Measurements from ENCODE around the gene NDRG2.

Gene NDRG2

DNA sequence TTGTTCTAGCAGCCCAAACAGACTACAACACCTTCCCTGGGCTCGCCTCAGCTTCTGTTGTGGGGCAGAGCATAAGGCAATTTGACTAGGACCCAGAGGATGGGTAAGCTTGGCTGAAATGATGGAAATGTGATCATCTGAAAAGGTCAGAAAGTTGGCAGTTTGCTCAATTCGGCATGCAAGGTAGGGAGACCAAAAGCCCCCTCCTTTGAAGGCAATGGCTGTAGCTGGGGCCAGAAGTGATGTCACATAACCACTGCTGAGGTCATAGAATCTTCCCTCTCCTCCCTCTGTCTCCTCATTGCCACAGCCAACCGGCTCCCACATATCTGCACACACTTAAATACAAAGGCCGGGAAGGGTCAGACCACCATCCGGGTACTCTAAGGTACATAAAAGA lies 5.1 kb upstream of the NDRG2 start, which contains the start of gene TPPP2:
Gene TPPP2, plus strand, starts transcription at position 301 of the 400 bp plus-strand sequence. CDS start 365 bp downstream, outside the sequence.
- Histone ChIP-seq H3K36me3 (ENCODE audit: control insufficient read depth, insufficient read depth, low read length) (no peaks in the 10 kb centered on the region), H3K4me3 (ENCODE audit: low read depth, low read length) (no peak within 1 kb of the TSS), H3K9me3 (ENCODE audit: control insufficient read depth, insufficient read depth, low read length) (no peaks in the 10 kb centered on the region), H3K27ac (ENCODE audit: low read depth, low read length) (no peak within 1 kb of the TSS), H3K9ac (ENCODE audit: low read depth, low read length) (no peak within 1 kb of the TSS), H3K27me3 (ENCODE audit: control insufficient read depth, insufficient read depth, low read length) (peaks cover 10% of the 10 kb centered on the region), H3K4me1 (ENCODE audit: control insufficient read depth, insufficient read depth, low read length) (peaks cover 14% of the 10 kb centered on the region)

DNA sequence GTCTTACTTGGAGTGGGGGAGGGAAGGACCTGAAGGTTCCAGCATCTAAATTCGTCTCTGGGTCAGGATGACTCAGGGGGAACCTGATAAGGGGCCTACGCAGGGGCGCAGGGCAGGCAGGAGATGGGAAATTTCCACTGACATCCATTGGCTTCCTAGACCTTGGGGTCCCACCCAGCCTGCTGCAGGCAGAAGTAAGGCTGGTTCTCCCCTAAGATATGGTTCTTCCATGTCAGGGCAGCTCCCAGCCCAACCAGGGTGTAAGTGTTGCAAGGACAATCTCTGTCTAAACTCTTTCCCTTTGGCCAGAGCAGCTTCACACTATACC lies 2.1 kb upstream of the NDRG2 start:
- no peaks in the 10 kb centered on the region for H3K9me3 ChIP-seq (ENCODE audit: control insufficient read depth, insufficient read depth, low read length)
- no peak overlapping the region for H3K9ac ChIP-seq (ENCODE audit: low read depth, low read length)
- peaks cover 14% of the 10 kb centered on the region for H3K4me1 ChIP-seq (ENCODE audit: control insufficient read depth, insufficient read depth, low read length)
- no peak overlapping the region for H3K4me3 ChIP-seq (ENCODE audit: low read depth, low read length)
- H3K27ac ChIP-seq (ENCODE audit: low read depth, low read length) = no peak overlapping the region
- peaks cover 35% of the 10 kb centered on the region for H3K27me3 ChIP-seq (ENCODE audit: control insufficient read depth, insufficient read depth, low read length)
- H3K36me3 ChIP-seq (ENCODE audit: control insufficient read depth, insufficient read depth, low read length) = no peaks in the 10 kb centered on the region

DNA sequence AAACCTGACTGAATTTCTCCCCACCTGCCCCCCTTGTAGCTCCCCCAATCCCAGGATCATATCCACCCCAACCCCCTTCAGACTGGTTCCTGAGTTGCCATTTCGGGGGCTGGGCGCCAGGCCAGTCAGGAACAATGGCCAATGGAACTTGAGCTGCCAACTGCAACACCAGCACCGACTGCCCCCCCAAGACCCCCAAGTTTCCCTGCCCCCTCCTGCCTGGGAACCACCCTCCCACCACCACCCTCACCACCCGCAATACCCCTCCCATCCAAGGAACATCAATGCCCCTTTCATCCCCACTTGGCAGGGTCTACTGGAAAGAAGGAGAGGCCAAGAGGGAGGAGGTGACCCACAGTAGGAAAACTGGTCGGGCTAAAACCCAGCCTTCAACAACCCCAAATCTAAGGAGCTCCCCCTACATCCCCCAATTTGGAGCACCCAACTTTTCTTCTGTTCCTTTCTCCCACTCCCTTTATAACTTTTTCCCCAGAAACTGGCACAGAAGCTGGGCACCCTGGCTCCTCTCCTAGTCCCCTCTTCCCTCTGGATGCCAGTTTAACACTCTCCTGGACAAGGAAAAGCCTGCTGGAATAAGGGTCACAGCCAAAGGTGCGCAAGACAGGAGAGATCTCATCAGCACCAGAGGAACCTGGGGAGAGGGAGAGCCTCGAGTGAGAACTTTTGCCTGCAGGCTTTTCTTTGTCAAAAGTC lies 1.6 kb upstream of the NDRG2 start:
- Histone ChIP-seq H3K27ac (ENCODE audit: low read depth, low read length) (peak overlapping the region; percentile 86), H3K27me3 (ENCODE audit: control insufficient read depth, insufficient read depth, low read length) (peaks cover 40% of the 10 kb centered on the region), H3K36me3 (ENCODE audit: control insufficient read depth, insufficient read depth, low read length) (no peaks in the 10 kb centered on the region), H3K9ac (ENCODE audit: low read depth, low read length) (no peak overlapping the region), H3K9me3 (ENCODE audit: control insufficient read depth, insufficient read depth, low read length) (no peaks in the 10 kb centered on the region), H3K4me3 (ENCODE audit: low read depth, low read length) (peak overlapping the region; percentile 76), H3K4me1 (ENCODE audit: control insufficient read depth, insufficient read depth, low read length) (peaks cover 14% of the 10 kb centered on the region)

DNA sequence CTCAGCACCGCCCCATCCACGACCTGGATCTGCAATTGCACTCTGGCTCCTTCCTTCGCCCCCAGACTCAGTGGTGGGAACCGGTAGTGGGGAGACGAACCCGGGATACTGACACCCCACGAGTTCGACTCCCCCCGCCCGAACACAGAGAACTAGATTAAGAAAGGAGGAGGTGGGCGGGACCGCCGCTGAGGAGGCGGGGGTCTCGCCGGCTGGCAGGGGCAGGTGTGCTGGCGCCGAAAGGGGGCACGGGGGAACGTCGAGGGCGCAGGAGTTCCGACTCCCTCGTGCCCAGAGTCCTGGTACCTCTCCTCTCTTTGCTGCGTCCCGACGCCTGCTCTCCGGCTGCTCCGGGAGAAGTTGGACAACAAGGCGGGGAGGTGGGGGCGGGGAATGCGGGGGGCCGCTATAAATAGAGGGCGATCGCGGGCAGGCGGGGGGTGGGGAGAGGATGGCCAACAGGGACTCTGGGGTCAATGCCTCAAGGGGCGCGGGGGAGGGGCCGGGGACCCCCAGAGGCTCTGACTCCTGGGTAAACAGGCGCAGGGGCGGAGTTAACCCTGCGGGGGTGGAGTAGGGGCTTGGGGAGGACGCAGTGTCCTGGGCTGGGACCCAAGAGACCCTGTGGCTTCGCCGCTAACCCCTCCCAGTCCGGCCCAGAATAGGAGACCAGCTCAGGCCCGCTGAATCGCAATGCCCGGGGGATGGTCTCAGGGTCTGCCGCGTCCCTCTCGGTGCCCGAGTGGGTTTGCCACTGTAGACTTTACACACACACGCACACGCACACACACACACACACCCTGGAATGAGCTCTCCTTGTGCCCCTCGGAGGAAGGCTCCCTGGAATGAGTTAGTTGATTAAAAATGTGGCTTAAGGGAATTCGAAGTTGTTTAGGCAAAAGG lies 761 bp upstream of the NDRG2 start:
- peak overlapping the region; percentile 76 for H3K4me3 ChIP-seq (ENCODE audit: low read depth, low read length)
- peaks cover 42% of the 10 kb centered on the region for H3K27me3 ChIP-seq (ENCODE audit: control insufficient read depth, insufficient read depth, low read length)
- no peaks in the 10 kb centered on the region for H3K9me3 ChIP-seq (ENCODE audit: control insufficient read depth, insufficient read depth, low read length)
- H3K9ac ChIP-seq (ENCODE audit: low read depth, low read length) = no peak overlapping the region
- H3K36me3 ChIP-seq (ENCODE audit: control insufficient read depth, insufficient read depth, low read length) = no peaks in the 10 kb centered on the region
- H3K27ac ChIP-seq (ENCODE audit: low read depth, low read length) = peak overlapping the region; percentile 86
- peaks cover 14% of the 10 kb centered on the region for H3K4me1 ChIP-seq (ENCODE audit: control insufficient read depth, insufficient read depth, low read length)

DNA sequence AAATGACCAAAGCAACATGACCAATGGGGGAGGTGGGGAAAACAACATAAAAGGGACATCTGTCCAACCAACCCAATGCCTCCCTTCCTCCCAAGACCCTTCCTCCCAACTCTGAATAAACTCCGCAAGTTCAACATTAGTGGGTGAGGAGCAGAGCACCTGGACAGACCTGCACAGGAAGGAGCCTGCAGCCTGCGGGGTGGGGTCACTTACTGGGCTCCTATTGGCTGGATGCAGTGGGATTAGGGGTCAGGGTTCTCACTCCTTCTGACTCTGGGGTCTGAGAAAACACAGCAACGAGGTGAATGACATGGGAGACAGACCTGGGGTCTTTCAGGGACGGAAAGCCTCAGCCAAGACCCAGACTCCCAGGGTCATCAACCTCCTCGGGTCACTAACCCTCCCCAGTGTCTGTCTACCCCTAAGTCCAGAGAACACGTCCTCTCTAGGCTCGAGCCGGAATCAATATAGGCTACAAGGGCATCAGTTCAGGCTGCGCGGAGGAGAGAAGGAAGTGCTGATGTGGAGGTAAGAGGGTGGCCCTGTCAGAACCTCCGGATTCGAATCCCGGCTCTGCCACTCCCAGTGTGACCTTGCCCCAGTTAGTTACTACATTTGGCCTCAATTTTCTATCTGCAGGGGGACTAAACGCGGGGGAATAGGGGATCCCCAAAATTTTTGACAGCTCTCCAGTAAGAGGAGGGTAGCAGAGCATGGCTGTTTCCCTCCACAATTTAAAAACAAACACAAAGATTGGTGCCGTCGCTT lies 860 bp downstream of the NDRG2 start:
- Histone ChIP-seq H3K9ac (ENCODE audit: low read depth, low read length) (no peak overlapping the region; the same call in 1 of the 2 replicates), H3K9me3 (ENCODE audit: control insufficient read depth, insufficient read depth, low read length) (no peaks in the 10 kb centered on the region), H3K27me3 (ENCODE audit: control insufficient read depth, insufficient read depth, low read length) (peaks cover 42% of the 10 kb centered on the region), H3K4me1 (ENCODE audit: control insufficient read depth, insufficient read depth, low read length) (peaks cover 14% of the 10 kb centered on the region), H3K27ac (ENCODE audit: low read depth, low read length) (no peak overlapping the region), H3K4me3 (ENCODE audit: low read depth, low read length) (peak overlapping the region; percentile 92), H3K36me3 (ENCODE audit: control insufficient read depth, insufficient read depth, low read length) (no peaks in the 10 kb centered on the region)

DNA sequence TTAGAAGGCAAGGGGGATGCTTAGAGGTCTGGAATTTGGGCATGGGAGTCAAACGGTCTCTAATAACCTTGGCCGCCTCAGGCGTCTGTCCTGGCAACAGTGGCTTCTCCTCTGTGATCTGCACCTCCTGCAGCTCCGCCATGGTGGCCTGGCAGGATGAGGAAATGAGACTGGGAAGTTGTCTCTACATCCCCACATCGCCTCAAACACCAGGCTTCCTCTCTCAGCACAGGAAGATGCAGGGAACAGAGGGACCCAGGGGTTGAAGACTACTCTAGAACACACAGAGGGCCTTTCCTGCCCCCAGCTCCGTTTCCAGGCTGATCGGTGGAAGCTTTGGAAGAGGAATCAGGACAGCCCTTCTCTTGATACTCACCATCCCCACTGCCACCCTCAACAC lies 1.7 kb downstream of the NDRG2 start:
- Histone ChIP-seq H3K9me3 (ENCODE audit: control insufficient read depth, insufficient read depth, low read length) (no peaks in the 10 kb centered on the region), H3K27me3 (ENCODE audit: control insufficient read depth, insufficient read depth, low read length) (peaks cover 42% of the 10 kb centered on the region), H3K36me3 (ENCODE audit: control insufficient read depth, insufficient read depth, low read length) (no peaks in the 10 kb centered on the region), H3K4me1 (ENCODE audit: control insufficient read depth, insufficient read depth, low read length) (peaks cover 14% of the 10 kb centered on the region), H3K4me3 (ENCODE audit: low read depth, low read length) (no peak overlapping the region), H3K9ac (ENCODE audit: low read depth, low read length) (no peak overlapping the region), H3K27ac (ENCODE audit: low read depth, low read length) (no peak overlapping the region)

DNA sequence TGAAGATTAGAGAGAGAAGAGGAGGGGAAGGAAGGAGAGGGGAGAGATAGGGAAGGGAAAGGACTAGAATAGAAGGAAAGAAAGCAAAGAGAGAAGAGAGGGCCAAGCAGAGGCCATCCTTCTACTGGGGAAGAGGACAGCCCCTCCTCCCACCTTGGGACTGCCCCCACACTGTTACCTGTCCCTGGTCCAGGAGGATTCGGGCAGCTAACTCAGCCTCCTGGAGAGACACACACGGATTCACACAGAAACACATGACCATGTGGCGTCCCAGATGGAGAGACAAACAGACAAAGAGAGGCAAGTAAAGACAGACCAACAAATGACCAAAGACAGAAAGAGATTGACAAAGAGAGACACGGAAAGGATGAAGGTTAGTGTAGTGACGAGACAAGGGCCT lies 2.2 kb downstream of the NDRG2 start:
- H3K36me3 ChIP-seq (ENCODE audit: control insufficient read depth, insufficient read depth, low read length) = 0 out of 2 replicates have a peak, but pooled peaks cover 3% of the 10 kb centered on the region
- H3K27me3 ChIP-seq (ENCODE audit: control insufficient read depth, insufficient read depth, low read length) = peaks cover 42% of the 10 kb centered on the region
- no peak overlapping the region for H3K9ac ChIP-seq (ENCODE audit: low read depth, low read length)
- H3K4me3 ChIP-seq (ENCODE audit: low read depth, low read length) = no peak overlapping the region
- H3K27ac ChIP-seq (ENCODE audit: low read depth, low read length) = no peak overlapping the region
- no peaks in the 10 kb centered on the region for H3K9me3 ChIP-seq (ENCODE audit: control insufficient read depth, insufficient read depth, low read length)
- H3K4me1 ChIP-seq (ENCODE audit: control insufficient read depth, insufficient read depth, low read length) = peaks cover 14% of the 10 kb centered on the region

DNA sequence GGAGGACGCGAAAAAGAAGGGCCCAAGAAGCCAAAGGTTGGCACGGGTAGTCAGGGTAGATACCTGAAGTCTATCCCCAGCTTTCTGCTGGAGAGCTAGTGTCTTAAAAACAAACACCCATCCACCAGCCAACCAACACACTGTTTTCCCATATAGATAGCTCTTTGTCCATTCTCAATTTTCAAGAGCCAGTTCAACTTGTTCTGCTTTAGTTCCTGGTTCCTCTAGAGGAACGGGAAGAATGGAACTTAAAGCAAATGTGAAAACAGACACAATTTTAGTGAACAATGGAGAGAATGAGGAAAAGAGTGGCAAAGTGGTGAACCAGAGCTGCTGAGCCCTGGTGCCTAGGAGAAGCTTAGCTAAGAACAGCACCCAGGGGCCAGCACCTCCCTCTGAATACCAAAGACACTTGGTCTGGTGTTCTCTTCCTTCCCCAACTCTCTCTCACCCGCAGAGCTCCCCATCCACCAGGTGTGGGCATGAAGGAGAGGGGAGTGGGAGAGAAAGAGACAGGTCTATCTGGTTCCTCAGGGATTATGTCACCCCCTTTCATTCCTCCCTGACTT lies 3.8 kb downstream of the NDRG2 start:
- 0 out of 2 replicates have a peak, but pooled peaks cover 4% of the 10 kb centered on the region for H3K36me3 ChIP-seq (ENCODE audit: control insufficient read depth, insufficient read depth, low read length)
- H3K4me1 ChIP-seq (ENCODE audit: control insufficient read depth, insufficient read depth, low read length) = peaks cover 2% of the 10 kb centered on the region; the same call in 1 of the 2 replicates
- H3K4me3 ChIP-seq (ENCODE audit: low read depth, low read length) = no peak overlapping the region
- no peak overlapping the region for H3K9ac ChIP-seq (ENCODE audit: low read depth, low read length)
- H3K27ac ChIP-seq (ENCODE audit: low read depth, low read length) = no peak overlapping the region
- no peaks in the 10 kb centered on the region for H3K9me3 ChIP-seq (ENCODE audit: control insufficient read depth, insufficient read depth, low read length)
- peaks cover 32% of the 10 kb centered on the region for H3K27me3 ChIP-seq (ENCODE audit: control insufficient read depth, insufficient read depth, low read length)

DNA sequence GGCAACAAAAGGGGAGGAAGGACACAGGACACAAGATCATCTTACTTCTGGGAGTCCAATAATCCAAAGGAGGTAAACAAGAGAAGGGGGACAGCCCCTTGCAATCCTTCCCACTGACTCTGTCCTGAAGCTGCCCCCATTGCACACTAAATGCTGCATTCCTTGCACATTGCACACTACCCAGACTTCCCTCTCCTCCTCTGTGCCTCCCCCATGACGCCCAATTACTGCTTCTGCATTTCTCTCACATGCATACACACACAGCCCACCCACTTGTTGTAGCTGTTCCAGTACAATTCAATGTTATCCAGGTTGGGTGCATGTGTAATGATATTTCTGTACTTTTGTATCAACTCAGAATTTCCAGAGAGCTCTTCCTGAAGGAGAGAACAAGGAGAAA lies 5.5 kb downstream of the NDRG2 start:
- Histone ChIP-seq H3K9ac (ENCODE audit: low read depth, low read length) (no peak overlapping the region), H3K27ac (ENCODE audit: low read depth, low read length) (no peak overlapping the region), H3K27me3 (ENCODE audit: control insufficient read depth, insufficient read depth, low read length) (peaks cover 28% of the 10 kb centered on the region), H3K36me3 (ENCODE audit: control insufficient read depth, insufficient read depth, low read length) (0 out of 2 replicates have a peak, but pooled peaks cover 4% of the 10 kb centered on the region), H3K4me3 (ENCODE audit: low read depth, low read length) (no peak overlapping the region), H3K4me1 (ENCODE audit: control insufficient read depth, insufficient read depth, low read length) (peaks cover 7% of the 10 kb centered on the region), H3K9me3 (ENCODE audit: control insufficient read depth, insufficient read depth, low read length) (no peaks in the 10 kb centered on the region)

DNA sequence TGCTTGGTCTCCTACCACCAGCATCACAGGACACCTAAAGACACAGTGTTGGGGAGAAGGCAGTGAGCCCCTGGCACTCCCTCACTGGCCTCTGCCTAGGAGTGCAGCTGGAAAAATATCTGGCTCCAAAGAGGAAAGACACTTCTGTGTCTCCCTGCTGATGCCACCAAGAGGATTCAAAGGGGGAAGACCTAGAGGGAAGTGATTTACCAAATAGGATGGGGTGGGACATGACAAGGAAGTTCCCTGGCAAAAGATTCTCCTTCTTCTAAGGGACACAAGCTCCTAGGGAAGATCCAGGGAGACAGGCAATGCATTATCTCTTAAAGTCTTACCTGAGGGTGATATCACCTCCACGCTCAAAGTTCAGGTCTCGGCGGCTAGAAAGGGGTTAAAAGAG lies 6.1 kb downstream of the NDRG2 start:
- H3K9ac ChIP-seq (ENCODE audit: low read depth, low read length) = no peak overlapping the region
- no peak overlapping the region for H3K27ac ChIP-seq (ENCODE audit: low read depth, low read length)
- H3K27me3 ChIP-seq (ENCODE audit: control insufficient read depth, insufficient read depth, low read length) = peaks cover 22% of the 10 kb centered on the region
- 0 out of 2 replicates have a peak, but pooled peaks cover 4% of the 10 kb centered on the region for H3K36me3 ChIP-seq (ENCODE audit: control insufficient read depth, insufficient read depth, low read length)
- peaks cover 7% of the 10 kb centered on the region for H3K4me1 ChIP-seq (ENCODE audit: control insufficient read depth, insufficient read depth, low read length)
- no peaks in the 10 kb centered on the region for H3K9me3 ChIP-seq (ENCODE audit: control insufficient read depth, insufficient read depth, low read length)
- H3K4me3 ChIP-seq (ENCODE audit: low read depth, low read length) = no peak overlapping the region

All from HUES48 (cell line).